H1 (cell line): Measurements from ENCODE around the gene CCT3. TPM values are rescaled to one million over a fixed set of nuclear protein-coding genes. Genes with fewer than 3 reads are reported as not detected.

Experiments used
- ATF2 ChIP-seq: IDR thresholded peaks from 2 replicates; pipeline ENCODE4 v1.6.1; 2012; ENCODE audit warnings: low read length, inconsistent platforms
- BRCA1 ChIP-seq: IDR thresholded peaks from 2 replicates; pipeline ENCODE4 v1.6.1; 2012; ENCODE audit warnings: low read depth, low read length, improper control_type of control experiment
- CBX8 ChIP-seq: fragments of 300-800, 300-1000 bp; sonication (generic); IDR thresholded peaks from 2 replicates; pipeline ENCODE4 v1.7.1; 2016; ENCODE audit warnings: low read depth, low read length, borderline replicate concordance
- EGR1 ChIP-seq: IDR thresholded peaks from 2 replicates; pipeline ENCODE4 v1.6.1; 2011; ENCODE audit warnings: low read depth, low read length, borderline replicate concordance
- GABPA ChIP-seq: IDR thresholded peaks from 2 replicates; pipeline ENCODE4 v1.6.1; 2011; ENCODE audit warnings: mild to moderate bottlenecking, low read length, moderate library complexity, borderline replicate concordance; ENCODE audit not compliant: insufficient read depth
- HDAC2 ChIP-seq, 2 experiments: fragments of 300-600 bp in 1 of 2; sonication (generic) in 1 of 2; IDR thresholded peaks; 2 replicates each; pipeline ENCODE4 v1.6.1; 2011 to 2012; ENCODE audit warnings: low read depth in 2 of 2, low read length in 2 of 2, mild to moderate bottlenecking in 2 of 2, moderate library complexity in 2 of 2, borderline replicate concordance in 1 of 2, inconsistent platforms in 1 of 2
- HDAC6 ChIP-seq: IDR thresholded peaks from one replicate; pipeline ENCODE4 v1.7.1; 2012; ENCODE audit warnings: low read depth, mild to moderate bottlenecking, inconsistent platforms, low read length, moderate library complexity
- JUND ChIP-seq: IDR thresholded peaks from 2 replicates; pipeline ENCODE4 v1.6.1; 2011; ENCODE audit warnings: mild to moderate bottlenecking, improper control_type of control experiment, low read length
- KDM5A ChIP-seq: fragments of 200-600 bp; IDR thresholded peaks from 2 replicates; pipeline ENCODE4 v1.7.1; 2012; ENCODE audit warnings: mild to moderate bottlenecking, low read length, inconsistent platforms, mixed read lengths
- RBBP5 ChIP-seq: IDR thresholded peaks from 2 replicates; pipeline ENCODE4 v1.7.1; 2012; ENCODE audit warnings: low read depth, mild to moderate bottlenecking, inconsistent platforms, low read length, moderate library complexity, borderline replicate concordance
- RFX5 ChIP-seq: IDR thresholded peaks from 2 replicates; pipeline ENCODE4 v1.6.1; 2011; ENCODE audit warnings: low read depth, low read length, improper control_type of control experiment, borderline replicate concordance
- RNF2 ChIP-seq: fragments of 200-900, 300-1000 bp; sonication (generic); IDR thresholded peaks from 2 replicates; pipeline ENCODE4 v1.7.1; 2016; ENCODE audit warnings: borderline replicate concordance, low read depth, mild to moderate bottlenecking, antibody characterized with exemption, low read length; ENCODE audit not compliant: poor library complexity, severe bottlenecking; ENCODE audit errors: missing control alignments
- RXRA ChIP-seq: IDR thresholded peaks from 2 replicates; pipeline ENCODE4 v1.6.1; 2011; ENCODE audit warnings: low read depth, mild to moderate bottlenecking, low read length, moderate library complexity; ENCODE audit not compliant: insufficient read depth
- SIRT6 ChIP-seq: IDR thresholded peaks from one replicate; pipeline ENCODE4 v1.7.1; 2012; ENCODE audit warnings: low read length, inconsistent platforms
- SP2 ChIP-seq: IDR thresholded peaks from 2 replicates; pipeline ENCODE4 v1.6.1; 2012; ENCODE audit warnings: mild to moderate bottlenecking, low read length, inconsistent platforms
- SUZ12 ChIP-seq: fragments of 200-600 bp; sonication (generic); IDR thresholded peaks from 2 replicates; pipeline ENCODE4 v1.6.1; 2012; ENCODE audit warnings: mild to moderate bottlenecking, inconsistent platforms, low read length, moderate library complexity, mixed read lengths
- TAF7 ChIP-seq: optimal IDR thresholded peaks from 2 replicates; pipeline ENCODE3; 2011; ENCODE audit warnings: low read depth, mild to moderate bottlenecking, inconsistent platforms, low read length, moderate library complexity, borderline replicate concordance
- TCF12 ChIP-seq: IDR thresholded peaks from 2 replicates; pipeline ENCODE4 v1.6.1; 2011; ENCODE audit warnings: low read depth, mild to moderate bottlenecking, low read length
- TEAD4 ChIP-seq: IDR thresholded peaks from 2 replicates; pipeline ENCODE4 v1.6.1; 2012; ENCODE audit warnings: low read depth, low read length, inconsistent platforms, mixed read lengths
- ZNF274 ChIP-seq: IDR thresholded peaks from 2 replicates; pipeline ENCODE4 v1.7.0; 2012; ENCODE audit warnings: low read length, borderline replicate concordance; ENCODE audit errors: extremely low read depth
- polyA plus RNA-seq, 7 experiments: library from polyadenylated mRNA; depleted of rRNA in 3 of 7; stranded (reverse) in 5 of 7; unstranded in 2 of 7; fragments of >200 nt in 5 of 7; fragments of 200-250 nt in 2 of 7; gene quantifications; 1 replicate in 5 of 7; 2 replicates in 1 of 7; 4 replicates in 1 of 7; pipeline versions ENCODE4 v1.2.1 to v1.2.3, GENCODE V29; 2011 to 2013; ENCODE audit warnings: missing spikeins in 2 of 7, mixed read lengths in 2 of 7
- total RNA-seq: library from RNA; stranded (reverse); fragmentation: NEBNext Ultra II Directional; extraction: Animal tissue kit (Norgen Biotek cat#: 25700); gene quantifications from 2 replicates; pipeline ENCODE4 v1.2.1, GENCODE V29; 2021
- TF ChIP-seq, protein P1 (sequence below): IDR thresholded peaks from 2 replicates; pipeline ENCODE4 v1.6.1; 2011; ENCODE audit warnings: low read depth, mild to moderate bottlenecking, low read length; ENCODE audit not compliant: insufficient read depth

Gene CCT3
- total and polyA plus RNA-seq, 2 of the 8 experiments (the other 6 are each of a cell fraction or from before 2014, with no cell fraction given), result 431 to 480 TPM

DNA sequence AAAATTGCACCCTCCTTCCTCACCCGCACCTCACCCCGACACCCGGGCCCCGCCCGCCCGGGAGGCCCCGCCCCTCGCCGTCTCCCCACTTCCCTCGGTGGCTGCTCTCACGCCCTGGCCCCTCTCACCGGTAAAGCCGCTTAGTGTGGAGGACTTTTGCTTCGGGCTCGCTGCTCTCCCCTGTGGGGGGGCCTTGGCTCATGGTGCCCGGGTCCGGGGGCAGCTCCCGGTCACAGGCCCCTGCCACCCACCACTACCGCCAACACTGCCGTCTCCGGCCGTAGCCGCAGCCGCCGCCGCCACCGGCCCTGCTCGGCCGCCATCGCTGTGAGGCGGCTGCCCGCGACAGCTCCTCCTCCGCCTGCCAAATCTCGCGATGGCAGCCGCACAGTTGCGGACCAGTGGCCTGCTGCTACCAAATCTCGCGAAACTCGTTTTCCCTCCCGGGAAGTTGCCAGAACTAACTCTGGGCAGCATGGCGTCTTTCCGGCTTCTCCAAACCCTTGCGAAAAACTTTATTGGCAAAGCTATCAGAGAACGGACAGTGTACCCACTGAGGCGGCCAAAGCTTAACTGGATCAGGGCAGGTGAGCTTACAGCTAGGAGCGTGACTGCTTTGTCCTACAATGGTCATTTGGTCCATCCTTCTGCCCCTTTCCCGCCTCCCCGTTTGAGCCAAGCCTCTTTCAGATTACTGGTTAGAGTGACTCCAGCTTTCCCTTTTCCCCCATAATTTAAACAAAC lies 55.4 kb downstream of the CCT3 start, which contains the start of gene SMG5 (continued):
- TF ChIP-seq JUND, result no peak
- TF ChIP-seq RFX5, result no peak
- no peak for TF ChIP-seq HDAC6
- TF ChIP-seq, protein P1, sequence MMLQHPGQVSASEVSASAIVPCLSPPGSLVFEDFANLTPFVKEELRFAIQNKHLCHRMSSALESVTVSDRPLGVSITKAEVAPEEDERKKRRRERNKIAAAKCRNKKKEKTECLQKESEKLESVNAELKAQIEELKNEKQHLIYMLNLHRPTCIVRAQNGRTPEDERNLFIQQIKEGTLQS, result peak; percentile 45; the same call in 1 of the 2 replicates
- no peak for TF ChIP-seq EGR1
- TF ChIP-seq TAF7, result peak; percentile 91
- no peak for TF ChIP-seq ZNF274
- TF ChIP-seq ATF2, result peak; percentile 90
- TF ChIP-seq KDM5A, result peak; percentile 76
- TF ChIP-seq CBX8, result no peak
- peak; percentile 60; the same call in 1 of the 2 replicates for TF ChIP-seq RBBP5
- no peak for TF ChIP-seq SUZ12
- TF ChIP-seq HDAC2 (IDR thresholded peaks at IDR 0.05; ENCODE audit: borderline replicate concordance in 1 of 2, low read depth in 2 of 2, low read length in 2 of 2), result peak; percentile 64 to 73; a peak in 1 of 4 replicates
- 0 out of 2 replicates have a peak, but pooled peaks have one; percentile 47 for TF ChIP-seq TEAD4
- no peak for TF ChIP-seq SP2
- peak; percentile 62; the same call in 1 of the 2 replicates for TF ChIP-seq GABPA
- no peak for TF ChIP-seq RXRA
- peak; percentile 92 for TF ChIP-seq TCF12
- no peak for TF ChIP-seq SIRT6
- no peak for TF ChIP-seq RNF2
- peak; percentile 99 for TF ChIP-seq BRCA1
- TF ChIP-seq, all 59 proteins: peak for 32
